SK-N-SH treated with all-trans-retinoic acid at 6 μM for 48 hours (cell line): ENCODE data around the gene LTV1.

Experiments
- ATAC-seq: fragments of 200-7000 bp; cut with Tn5 transposase; 3 replicates; pipeline ENCODE4 v1.9.1; 2020; ENCODE audit warnings: mild to moderate bottlenecking, moderate library complexity
- ARNTL ChIP-seq: fragments of 450-650 bp; formaldehyde crosslinking; IDR thresholded peaks from 2 replicates; pipeline ENCODE4 v1.5.0; 2020; ENCODE audit warnings: low read depth, mild to moderate bottlenecking, moderate library complexity, borderline replicate concordance
- BACH2 ChIP-seq: fragments of 250-450 bp; sonication (Bioruptor Pico); IDR thresholded peaks from 2 replicates; pipeline ENCODE4 v1.9.0; 2021; ENCODE audit warnings: mild to moderate bottlenecking, borderline replicate concordance
- CSDC2 ChIP-seq: fragments of 250-450 bp; sonication (Bioruptor Pico); IDR thresholded peaks from 2 replicates; pipeline ENCODE4 v1.5.0; 2020; ENCODE audit warnings: mild to moderate bottlenecking, moderate library complexity
- ESRRG ChIP-seq: fragments of 250-450 bp; sonication (Bioruptor Pico); IDR thresholded peaks from 2 replicates; pipeline ENCODE4 v1.6.1; 2021; ENCODE audit warnings: mild to moderate bottlenecking
- GLIS3 ChIP-seq: fragments of 250-450 bp; sonication (Bioruptor Pico); IDR thresholded peaks from 2 replicates; pipeline ENCODE4 v1.5.0; 2020; ENCODE audit warnings: mild to moderate bottlenecking, moderate library complexity
- ISL1 ChIP-seq: fragments of 250-450 bp; sonication (Bioruptor Pico); IDR thresholded peaks from 2 replicates; pipeline ENCODE4 v2.1.2; 2022; ENCODE audit warnings: mild to moderate bottlenecking, moderate library complexity
- OSR1 ChIP-seq: fragments of 250-450 bp; sonication (Bioruptor Pico); IDR thresholded peaks from 2 replicates; pipeline ENCODE4 v1.8.0; 2022; ENCODE audit warnings: moderate library complexity, mild to moderate bottlenecking, inconsistent platforms
- PPARA ChIP-seq: fragments of 250-450 bp; sonication (Bioruptor Pico); IDR thresholded peaks from 2 replicates; pipeline ENCODE4 v1.5.0; 2020; ENCODE audit warnings: mild to moderate bottlenecking, borderline replicate concordance
- RARB ChIP-seq: fragments of 250-450 bp; sonication (Bioruptor Pico); IDR thresholded peaks from 2 replicates; pipeline ENCODE4 v1.8.0; 2021; ENCODE audit warnings: mild to moderate bottlenecking, moderate library complexity
- SNAI2 ChIP-seq: fragments of 250-450 bp; sonication (Bioruptor Pico); IDR thresholded peaks from 2 replicates; pipeline ENCODE4 v1.5.0; 2020; ENCODE audit warnings: mild to moderate bottlenecking, moderate library complexity
- TCF4 ChIP-seq: fragments of 250-450 bp; sonication (Bioruptor Pico); IDR thresholded peaks from 2 replicates; pipeline ENCODE4 v1.8.0; 2021; ENCODE audit warnings: mild to moderate bottlenecking, moderate library complexity, borderline replicate concordance
- TOX ChIP-seq: fragments of 250-450 bp; sonication (Bioruptor Pico); IDR thresholded peaks from 2 replicates; pipeline ENCODE4 v1.8.0; 2021; ENCODE audit warnings: mild to moderate bottlenecking, moderate library complexity, borderline replicate concordance
- ZC3H10 ChIP-seq: fragments of 250-450 bp; sonication (Bioruptor Pico); IDR thresholded peaks from 2 replicates; pipeline ENCODE4 v1.5.1; 2021; ENCODE audit warnings: mild to moderate bottlenecking, moderate library complexity
- ZFP3 ChIP-seq: fragments of 250-450 bp; sonication (Bioruptor Pico); IDR thresholded peaks from 2 replicates; pipeline ENCODE4 v1.5.0; 2020; ENCODE audit warnings: mild to moderate bottlenecking, moderate library complexity
- ZFP30 ChIP-seq: fragments of 450-650 bp; formaldehyde crosslinking; IDR thresholded peaks from 2 replicates; pipeline ENCODE4 v1.5.0; 2022; ENCODE audit warnings: mild to moderate bottlenecking, moderate library complexity
- ZNF565 ChIP-seq: fragments of 450-650 bp; formaldehyde crosslinking; conservative IDR thresholded peaks from 2 replicates; pipeline ENCODE4 v1.5.0; 2020; ENCODE audit warnings: low read depth, mild to moderate bottlenecking, moderate library complexity
- ZNF70 ChIP-seq: fragments of 450-650 bp; formaldehyde crosslinking; IDR thresholded peaks from 2 replicates; pipeline ENCODE4 v1.5.0; 2020; ENCODE audit warnings: mild to moderate bottlenecking, moderate library complexity
- ZNF8 ChIP-seq: fragments of 450-650 bp; formaldehyde crosslinking; IDR thresholded peaks from 2 replicates; pipeline ENCODE4 v1.5.0; 2020; ENCODE audit warnings: mild to moderate bottlenecking, moderate library complexity
- TF ChIP-seq, protein P1 (sequence below): fragments of 250-450 bp; sonication (Bioruptor Pico); IDR thresholded peaks from 2 replicates; pipeline ENCODE4 v1.5.0; 2020; ENCODE audit warnings: mild to moderate bottlenecking, moderate library complexity
- TF ChIP-seq, protein P2 (sequence below): fragments of 250-450 bp; sonication (Bioruptor Pico); IDR thresholded peaks from 2 replicates; pipeline ENCODE4 v1.5.1; 2021; ENCODE audit warnings: mild to moderate bottlenecking, moderate library complexity
- TF ChIP-seq, protein P3 (sequence below): fragments of 250-450 bp; sonication (Bioruptor Pico); IDR thresholded peaks from 2 replicates; pipeline ENCODE4 v1.8.0; 2021; ENCODE audit warnings: low read depth, mild to moderate bottlenecking, moderate library complexity, borderline replicate concordance
- TF ChIP-seq, protein P4 (sequence below): fragments of 250-450 bp; sonication (Bioruptor Pico); IDR thresholded peaks from 2 replicates; pipeline ENCODE4 v1.8.0; 2020; ENCODE audit warnings: mild to moderate bottlenecking, moderate library complexity, borderline replicate concordance

LTV1 gene

DNA sequence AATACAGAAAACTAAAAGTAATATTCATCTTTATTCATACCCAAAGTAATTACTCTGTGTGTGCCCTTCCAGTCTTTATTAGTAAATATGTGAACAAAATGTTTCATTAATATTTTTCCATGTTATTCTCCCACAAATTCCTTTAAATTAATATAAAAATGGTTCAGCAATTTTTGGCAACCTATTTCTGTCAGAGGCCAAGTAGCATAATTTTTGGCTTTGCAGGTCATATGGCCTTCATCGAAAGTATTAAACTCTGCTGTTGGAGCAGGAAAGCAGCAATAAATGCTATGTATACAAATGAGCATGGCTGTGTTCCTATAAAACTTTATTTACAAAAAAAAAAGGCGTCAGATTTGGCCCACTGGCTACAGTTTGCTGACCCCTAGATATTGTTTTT, 37.3 kb downstream of the LTV1 start:
- no peak for ATAC-seq
- no peak for TF ChIP-seq TCF4 (CRISPR knock-in tag)
- TF ChIP-seq, protein P1, sequence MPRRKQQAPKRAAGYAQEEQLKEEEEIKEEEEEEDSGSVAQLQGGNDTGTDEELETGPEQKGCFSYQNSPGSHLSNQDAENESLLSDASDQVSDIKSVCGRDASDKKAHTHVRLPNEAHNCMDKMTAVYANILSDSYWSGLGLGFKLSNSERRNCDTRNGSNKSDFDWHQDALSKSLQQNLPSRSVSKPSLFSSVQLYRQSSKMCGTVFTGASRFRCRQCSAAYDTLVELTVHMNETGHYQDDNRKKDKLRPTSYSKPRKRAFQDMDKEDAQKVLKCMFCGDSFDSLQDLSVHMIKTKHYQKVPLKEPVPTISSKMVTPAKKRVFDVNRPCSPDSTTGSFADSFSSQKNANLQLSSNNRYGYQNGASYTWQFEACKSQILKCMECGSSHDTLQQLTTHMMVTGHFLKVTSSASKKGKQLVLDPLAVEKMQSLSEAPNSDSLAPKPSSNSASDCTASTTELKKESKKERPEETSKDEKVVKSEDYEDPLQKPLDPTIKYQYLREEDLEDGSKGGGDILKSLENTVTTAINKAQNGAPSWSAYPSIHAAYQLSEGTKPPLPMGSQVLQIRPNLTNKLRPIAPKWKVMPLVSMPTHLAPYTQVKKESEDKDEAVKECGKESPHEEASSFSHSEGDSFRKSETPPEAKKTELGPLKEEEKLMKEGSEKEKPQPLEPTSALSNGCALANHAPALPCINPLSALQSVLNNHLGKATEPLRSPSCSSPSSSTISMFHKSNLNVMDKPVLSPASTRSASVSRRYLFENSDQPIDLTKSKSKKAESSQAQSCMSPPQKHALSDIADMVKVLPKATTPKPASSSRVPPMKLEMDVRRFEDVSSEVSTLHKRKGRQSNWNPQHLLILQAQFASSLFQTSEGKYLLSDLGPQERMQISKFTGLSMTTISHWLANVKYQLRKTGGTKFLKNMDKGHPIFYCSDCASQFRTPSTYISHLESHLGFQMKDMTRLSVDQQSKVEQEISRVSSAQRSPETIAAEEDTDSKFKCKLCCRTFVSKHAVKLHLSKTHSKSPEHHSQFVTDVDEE (CRISPR knock-in tag): no peak
- TF ChIP-seq BACH2 (CRISPR knock-in tag): no peak
- TF ChIP-seq, protein P2, sequence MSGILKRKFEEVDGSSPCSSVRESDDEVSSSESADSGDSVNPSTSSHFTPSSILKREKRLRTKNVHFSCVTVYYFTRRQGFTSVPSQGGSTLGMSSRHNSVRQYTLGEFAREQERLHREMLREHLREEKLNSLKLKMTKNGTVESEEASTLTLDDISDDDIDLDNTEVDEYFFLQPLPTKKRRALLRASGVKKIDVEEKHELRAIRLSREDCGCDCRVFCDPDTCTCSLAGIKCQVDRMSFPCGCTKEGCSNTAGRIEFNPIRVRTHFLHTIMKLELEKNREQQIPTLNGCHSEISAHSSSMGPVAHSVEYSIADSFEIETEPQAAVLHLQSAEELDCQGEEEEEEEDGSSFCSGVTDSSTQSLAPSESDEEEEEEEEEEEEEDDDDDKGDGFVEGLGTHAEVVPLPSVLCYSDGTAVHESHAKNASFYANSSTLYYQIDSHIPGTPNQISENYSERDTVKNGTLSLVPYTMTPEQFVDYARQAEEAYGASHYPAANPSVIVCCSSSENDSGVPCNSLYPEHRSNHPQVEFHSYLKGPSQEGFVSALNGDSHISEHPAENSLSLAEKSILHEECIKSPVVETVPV (CRISPR knock-in tag): no peak
- no peak for TF ChIP-seq ZNF70 (CRISPR knock-in tag)
- no peak for TF ChIP-seq ARNTL
- TF ChIP-seq ZNF8 (CRISPR knock-in tag): no peak
- TF ChIP-seq OSR1 (CRISPR knock-in tag): no peak
- TF ChIP-seq GLIS3 (CRISPR knock-in tag): no peak
- TF ChIP-seq ZFP3: no peak
- TF ChIP-seq ISL1 (CRISPR knock-in tag): no peak
- TF ChIP-seq SNAI2 (CRISPR knock-in tag): no peak
- no peak for TF ChIP-seq ZNF565 (CRISPR knock-in tag)
- no peak for TF ChIP-seq ZC3H10 (CRISPR knock-in tag)
- TF ChIP-seq TOX (CRISPR knock-in tag): no peak
- no peak for TF ChIP-seq RARB (CRISPR knock-in tag)
- no peak for TF ChIP-seq ESRRG (CRISPR knock-in tag)
- TF ChIP-seq, protein P3, sequence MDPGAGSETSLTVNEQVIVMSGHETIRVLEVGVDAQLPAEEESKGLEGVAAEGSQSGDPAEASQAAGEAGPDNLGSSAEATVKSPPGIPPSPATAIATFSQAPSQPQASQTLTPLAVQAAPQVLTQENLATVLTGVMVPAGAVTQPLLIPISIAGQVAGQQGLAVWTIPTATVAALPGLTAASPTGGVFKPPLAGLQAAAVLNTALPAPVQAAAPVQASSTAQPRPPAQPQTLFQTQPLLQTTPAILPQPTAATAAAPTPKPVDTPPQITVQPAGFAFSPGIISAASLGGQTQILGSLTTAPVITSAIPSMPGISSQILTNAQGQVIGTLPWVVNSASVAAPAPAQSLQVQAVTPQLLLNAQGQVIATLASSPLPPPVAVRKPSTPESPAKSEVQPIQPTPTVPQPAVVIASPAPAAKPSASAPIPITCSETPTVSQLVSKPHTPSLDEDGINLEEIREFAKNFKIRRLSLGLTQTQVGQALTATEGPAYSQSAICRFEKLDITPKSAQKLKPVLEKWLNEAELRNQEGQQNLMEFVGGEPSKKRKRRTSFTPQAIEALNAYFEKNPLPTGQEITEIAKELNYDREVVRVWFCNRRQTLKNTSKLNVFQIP (CRISPR knock-in tag): no peak
- TF ChIP-seq PPARA (CRISPR knock-in tag): no peak

DNA sequence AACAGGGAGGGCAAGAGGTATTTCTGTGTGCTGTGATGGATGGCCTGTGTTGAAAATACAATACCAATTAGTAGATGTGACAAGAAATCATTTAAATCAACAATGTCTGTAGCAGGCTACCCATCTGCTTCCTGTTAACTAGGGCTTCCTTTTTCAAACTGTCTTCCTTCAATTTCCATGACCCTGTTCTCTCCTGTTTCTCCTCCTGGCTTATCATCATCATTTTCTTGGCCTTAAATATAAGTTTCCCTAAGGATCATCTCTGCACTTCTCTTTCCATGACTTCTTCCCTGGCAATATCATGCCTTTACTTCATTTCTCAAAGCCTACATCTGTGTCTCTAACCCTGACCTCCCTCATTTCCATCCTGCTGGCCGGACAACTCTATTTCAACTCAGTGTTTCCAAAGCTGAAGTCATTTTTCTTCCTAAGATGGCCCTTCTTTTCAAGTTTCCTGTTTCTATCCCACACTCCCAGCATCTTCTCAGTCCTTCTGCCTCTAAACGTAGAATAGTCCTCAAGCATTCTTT, 39.3 kb downstream of the LTV1 start:
- TF ChIP-seq ZNF8 (CRISPR knock-in tag) (no peak), ZC3H10 (CRISPR knock-in tag) (no peak), ZFP3 (no peak), ZNF565 (CRISPR knock-in tag) (no peak), ARNTL (no peak), PPARA (CRISPR knock-in tag) (no peak), SNAI2 (CRISPR knock-in tag) (no peak), GLIS3 (CRISPR knock-in tag) (no peak), ZFP30 (no peak), ISL1 (CRISPR knock-in tag) (no peak), CSDC2 (CRISPR knock-in tag) (no peak), RARB (CRISPR knock-in tag) (no peak)
- TF ChIP-seq, protein P3 (CRISPR knock-in tag): no peak
- TF ChIP-seq, protein P4, sequence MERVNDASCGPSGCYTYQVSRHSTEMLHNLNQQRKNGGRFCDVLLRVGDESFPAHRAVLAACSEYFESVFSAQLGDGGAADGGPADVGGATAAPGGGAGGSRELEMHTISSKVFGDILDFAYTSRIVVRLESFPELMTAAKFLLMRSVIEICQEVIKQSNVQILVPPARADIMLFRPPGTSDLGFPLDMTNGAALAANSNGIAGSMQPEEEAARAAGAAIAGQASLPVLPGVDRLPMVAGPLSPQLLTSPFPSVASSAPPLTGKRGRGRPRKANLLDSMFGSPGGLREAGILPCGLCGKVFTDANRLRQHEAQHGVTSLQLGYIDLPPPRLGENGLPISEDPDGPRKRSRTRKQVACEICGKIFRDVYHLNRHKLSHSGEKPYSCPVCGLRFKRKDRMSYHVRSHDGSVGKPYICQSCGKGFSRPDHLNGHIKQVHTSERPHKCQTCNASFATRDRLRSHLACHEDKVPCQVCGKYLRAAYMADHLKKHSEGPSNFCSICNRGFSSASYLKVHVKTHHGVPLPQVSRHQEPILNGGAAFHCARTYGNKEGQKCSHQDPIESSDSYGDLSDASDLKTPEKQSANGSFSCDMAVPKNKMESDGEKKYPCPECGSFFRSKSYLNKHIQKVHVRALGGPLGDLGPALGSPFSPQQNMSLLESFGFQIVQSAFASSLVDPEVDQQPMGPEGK (CRISPR knock-in tag): no peak
- TF ChIP-seq, protein P1 (CRISPR knock-in tag): no peak
- TF ChIP-seq, protein P2 (CRISPR knock-in tag): no peak
- TF ChIP-seq, all 23 proteins: peak for 0

More for the DNA sequence above, 39.3 kb downstream of the LTV1 start:
- ATAC-seq: no peak
